ENCODE measurements around the gene AFTPH.
A peak's percentile ranks its signal among the peaks of the same experiment; 100 is the strongest.

The AFTPH gene

GRCh38 chr2:64523666-64524603 lies at the start of gene AFTPH:
AFTPH (plus strand) TSS chr2:64524328; CDS start chr2:64551475, 27,147 bp downstream.
- DNase-seq = peak; percentile 99

- no peak for DNase-seq
Measured at GRCh38 chr2:64474636-64475035, 49.5 kb upstream of the AFTPH start.

- DNase-seq = no peak
Measured at GRCh38 chr2:64477037-64477436, 47.1 kb upstream of the AFTPH start.

GRCh38 chr2:64477979-64478378 lies 46.1 kb upstream of the AFTPH start:
- no peak for DNase-seq

GRCh38 chr2:64478502-64479230 lies 45.5 kb upstream of the AFTPH start:
- no peak for DNase-seq

- DNase-seq = no peak
Measured at GRCh38 chr2:64479259-64480117, 44.6 kb upstream of the AFTPH start.

- DNase-seq = no peak
Measured at GRCh38 chr2:64481665-64482064, 42.5 kb upstream of the AFTPH start.

GRCh38 chr2:64482243-64482642 lies 41.9 kb upstream of the AFTPH start:
- DNase-seq = no peak

- no peak for DNase-seq
Measured at GRCh38 chr2:64482765-64483504, 41.2 kb upstream of the AFTPH start.

GRCh38 chr2:64485331-64485730 lies 38.8 kb upstream of the AFTPH start:
- DNase-seq = no peak

- DNase-seq = peak; percentile 65
Measured at GRCh38 chr2:64485961-64486360, 38.2 kb upstream of the AFTPH start.

GRCh38 chr2:64487256-64488049 lies 36.7 kb upstream of the AFTPH start:
- no peak for DNase-seq

- DNase-seq = peak; percentile 47
Measured at GRCh38 chr2:64488050-64488974, 35.8 kb upstream of the AFTPH start.

GRCh38 chr2:64489081-64489751 lies 34.9 kb upstream of the AFTPH start:
- no peak for DNase-seq

GRCh38 chr2:64491426-64491825 lies 32.7 kb upstream of the AFTPH start:
- DNase-seq = no peak

GRCh38 chr2:64492272-64492671 lies 31.9 kb upstream of the AFTPH start:
- no peak for DNase-seq

GRCh38 chr2:64492821-64493220 lies 31.3 kb upstream of the AFTPH start:
- DNase-seq = no peak

GRCh38 chr2:64493788-64494187 lies 30.3 kb upstream of the AFTPH start:
- no peak for DNase-seq

GRCh38 chr2:64498438-64498837 lies 25.7 kb upstream of the AFTPH start:
- no peak for DNase-seq

GRCh38 chr2:64500549-64500948 lies 23.6 kb upstream of the AFTPH start:
- no peak for DNase-seq
